Transverse colon (tissue), 4 donors: ENCODE data around the gene SNX13. TPM values are rescaled to one million over a fixed set of nuclear protein-coding genes. Genes with fewer than 3 reads are reported as not detected.
A peak's percentile ranks its signal among the peaks of the same experiment; 100 is the strongest.

Experiments used
- DNase-seq: peaks from one replicate; pipeline ENCODE4 v3.0.0-alpha.2; 2019
- H3K27ac ChIP-seq, 4 donors: fragments of 200-600 bp; sonication (generic); 2 replicates each; pipeline ENCODE4 v1.5.1; 2016 to 2018; ENCODE audit warnings: inconsistent platforms in 4 of 4
- H3K27me3 ChIP-seq: fragments of 200-600 bp; sonication (generic); 2 replicates; pipeline ENCODE4 v1.5.1; 2017; ENCODE audit warnings: inconsistent platforms
- H3K36me3 ChIP-seq, 4 donors: fragments of 200-600 bp; sonication (generic); 2 replicates each; pipeline ENCODE4 v1.5.1; 2017 to 2019; ENCODE audit warnings: inconsistent platforms in 4 of 4
- H3K4me1 ChIP-seq, 4 donors: fragments of 200-600 bp; sonication (generic); 2 replicates each; pipeline ENCODE4 v1.5.1; 2017 to 2020; ENCODE audit warnings: inconsistent platforms in 4 of 4
- H3K4me3 ChIP-seq, 4 donors: fragments of 200-600 bp; sonication (generic); 1 replicate in 1 of 4; 2 replicates in 3 of 4; pipeline versions ENCODE4 v1.5.1 to v1.6.1; 2017 to 2019; ENCODE audit warnings: inconsistent platforms in 4 of 4
- H3K9me3 ChIP-seq, 2 donors: fragments of 200-600 bp; sonication (generic); 2 replicates each; pipeline ENCODE4 v1.5.1; 2017 to 2019; ENCODE audit warnings: inconsistent platforms in 2 of 2
- EP300 ChIP-seq: sonication (generic); formaldehyde crosslinking; IDR thresholded peaks from one replicate; pipeline ENCODE4 v1.6.1; 2017; ENCODE audit warnings: antibody characterized with exemption, low read depth
- POLR2A ChIP-seq: fragments of 450-650 bp; IDR thresholded peaks from one replicate; pipeline ENCODE4 v1.6.1; 2016; ENCODE audit warnings: antibody characterized with exemption, mild to moderate bottlenecking, moderate library complexity
- POLR2AphosphoS5 ChIP-seq, 3 donors: sonication (generic); formaldehyde crosslinking; IDR thresholded peaks; one replicate each; pipeline ENCODE4 v1.6.1; 2016; ENCODE audit warnings: antibody characterized with exemption in 3 of 3
- WGBS, 2 donors: methylation state at CpG; one replicate each; pipeline ENCODE4 v1.1.5; 2018; ENCODE audit warnings: low coverage in 1 of 2; 5-methylcytosine and 5-hydroxymethylcytosine counted together
- in situ Hi-C, 4 donors: fragments of 200-750 bp; cut with MboI; loops; one replicate each; pipeline versions ENCODE4 v1.15.0 to v1.15.1; 2017; ENCODE audit warnings: low sequenced_read_pairs in 3 of 4, low pct_ligation_motif_present in 1 of 4, low pct_unique_long_range_greater_than_20kb in 1 of 4
- intact Hi-C: fragments of 100-400 bp; cut with DNase I; formaldehyde crosslinking; loops from one replicate; pipeline ENCODE4 v1.15.1; 2023; ENCODE audit warnings: low total_unique reads
- total RNA-seq, 4 donors: library from RNA; depleted of rRNA; stranded (reverse); fragments of >200 nt; gene quantifications; one replicate each; pipeline ENCODE4 v1.1.0, GENCODE V29; 2016
- TF ChIP-seq, protein P1 (sequence below), 5 experiments: fragments of 200-600 bp in 3 of 5; fragments of 450-650 bp in 2 of 5; sonication (generic) in 3 of 5; IDR thresholded peaks; 1 replicate in 2 of 5; 2 replicates in 3 of 5; pipeline ENCODE4 v1.5.1; 2016 to 2017; ENCODE audit warnings: antibody characterized with exemption in 5 of 5, inconsistent platforms in 3 of 5, mild to moderate bottlenecking in 2 of 5, moderate library complexity in 1 of 5

Gene SNX13
- total RNA-seq, 4 donors from 2014 or later, result 11.3 to 83.8 (median 69.0) TPM

GRCh38 chr7:17903337-17903736 is 37.0 kb downstream of the SNX13 start:
- intact Hi-C loops, result no loop called here
- H3K27ac ChIP-seq, result no peak overlapping the region
- peaks cover 0 to 12% (median 5%) of the 10 kb centered on the region in 4 donors for H3K4me1 ChIP-seq
- TF ChIP-seq, protein P1, sequence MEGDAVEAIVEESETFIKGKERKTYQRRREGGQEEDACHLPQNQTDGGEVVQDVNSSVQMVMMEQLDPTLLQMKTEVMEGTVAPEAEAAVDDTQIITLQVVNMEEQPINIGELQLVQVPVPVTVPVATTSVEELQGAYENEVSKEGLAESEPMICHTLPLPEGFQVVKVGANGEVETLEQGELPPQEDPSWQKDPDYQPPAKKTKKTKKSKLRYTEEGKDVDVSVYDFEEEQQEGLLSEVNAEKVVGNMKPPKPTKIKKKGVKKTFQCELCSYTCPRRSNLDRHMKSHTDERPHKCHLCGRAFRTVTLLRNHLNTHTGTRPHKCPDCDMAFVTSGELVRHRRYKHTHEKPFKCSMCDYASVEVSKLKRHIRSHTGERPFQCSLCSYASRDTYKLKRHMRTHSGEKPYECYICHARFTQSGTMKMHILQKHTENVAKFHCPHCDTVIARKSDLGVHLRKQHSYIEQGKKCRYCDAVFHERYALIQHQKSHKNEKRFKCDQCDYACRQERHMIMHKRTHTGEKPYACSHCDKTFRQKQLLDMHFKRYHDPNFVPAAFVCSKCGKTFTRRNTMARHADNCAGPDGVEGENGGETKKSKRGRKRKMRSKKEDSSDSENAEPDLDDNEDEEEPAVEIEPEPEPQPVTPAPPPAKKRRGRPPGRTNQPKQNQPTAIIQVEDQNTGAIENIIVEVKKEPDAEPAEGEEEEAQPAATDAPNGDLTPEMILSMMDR (IDR thresholded peaks at IDR 0.05), result no peak
- TF ChIP-seq POLR2AphosphoS5 (IDR thresholded peaks at IDR 0.05), result peak in 1 of 3 donors; percentile 14
- H3K9me3 ChIP-seq, result no peaks in the 10 kb centered on the region
- no peak for DNase-seq
- H3K27me3 ChIP-seq, result no peaks in the 10 kb centered on the region
- H3K4me3 ChIP-seq, result no peak overlapping the region
- no peaks in the 10 kb centered on the region for H3K36me3 ChIP-seq
- in situ Hi-C loops, result no loop called here

GRCh38 chr7:17902599-17902998 is 37.7 kb downstream of the SNX13 start:
- TF ChIP-seq EP300 (no peak), POLR2AphosphoS5 (IDR thresholded peaks at IDR 0.05) (no peak), POLR2A (no peak)
- TF ChIP-seq, protein P1 (IDR thresholded peaks at IDR 0.05), result no peak
- intact Hi-C loops (no loop called here), in situ Hi-C loops (no loop called here)
- Histone ChIP-seq H3K27me3 (no peaks in the 10 kb centered on the region), H3K27ac (no peak overlapping the region), H3K9me3 (no peaks in the 10 kb centered on the region), H3K36me3 (no peaks in the 10 kb centered on the region), H3K4me1 (peaks cover 0 to 12% (median 3%) of the 10 kb centered on the region in 4 donors), H3K4me3 (no peak overlapping the region)
- DNase-seq, result no peak
- WGBS, 2 donors, result 90 to 93% methylated on average over 5 of the region's 5 CpGs

- no peak for DNase-seq
- H3K27me3 ChIP-seq, result no peaks in the 10 kb centered on the region
- 94% methylated on average over 1 of the region's 1 CpG; no CpG with 5 or more reads in 1 of the 2 donors for WGBS, 2 donors
- H3K4me1 ChIP-seq, result peaks cover 0 to 7% (median 2%) of the 10 kb centered on the region in 4 donors
- in situ Hi-C loops (no loop called here), intact Hi-C loops (no loop called here)
- TF ChIP-seq POLR2A (no peak), EP300 (no peak), POLR2AphosphoS5 (IDR thresholded peaks at IDR 0.05) (no peak)
- TF ChIP-seq, protein P1 (IDR thresholded peaks at IDR 0.05), result no peak
- no peaks in the 10 kb centered on the region for H3K9me3 ChIP-seq
- H3K27ac ChIP-seq, result no peak overlapping the region
- no peak overlapping the region for H3K4me3 ChIP-seq
- peaks cover 0 to 8% (median 0%) of the 10 kb centered on the region in 4 donors for H3K36me3 ChIP-seq
These were observed 39.8 kb downstream of the SNX13 start for GRCh38 chr7:17900464-17900863.

GRCh38 chr7:17898111-17898510 is 42.2 kb downstream of the SNX13 start:
- 94 to 95% methylated on average over 4 of the region's 4 CpGs for WGBS, 2 donors
- H3K9me3 ChIP-seq, result no peaks in the 10 kb centered on the region
- H3K27me3 ChIP-seq, result no peaks in the 10 kb centered on the region
- peaks cover 0 to 7% (median 0%) of the 10 kb centered on the region in 4 donors for H3K4me1 ChIP-seq
- in situ Hi-C loops (no loop called here), intact Hi-C loops (no loop called here)
- no peak overlapping the region for H3K27ac ChIP-seq
- peaks cover 0 to 14% (median 0%) of the 10 kb centered on the region in 4 donors for H3K36me3 ChIP-seq
- TF ChIP-seq POLR2AphosphoS5 (IDR thresholded peaks at IDR 0.05), result no peak
- TF ChIP-seq, protein P1 (IDR thresholded peaks at IDR 0.05), result no peak
- TF ChIP-seq EP300, result no peak
- TF ChIP-seq POLR2A, result no peak
- no peak overlapping the region for H3K4me3 ChIP-seq
- no peak for DNase-seq
